ENCODE measurements around the gene PRKAR1B. TPM values are rescaled to one million over a fixed set of nuclear protein-coding genes. Genes with fewer than 3 reads are reported as not detected.

The PRKAR1B gene
- total RNA-seq, 4 donors from 2014 or later = 1.2 to 12.5 (median 3.6) TPM

GRCh38 chr7:608954-609353 lies 118.1 kb downstream of the PRKAR1B start:
- intact Hi-C loops (cut with DNase I; ENCODE audit: low total_unique reads) (loop anchor here (10.0 kb wide), 1 partner anchor 266 kb away; the partner anchor contains the start of gene GET4), in situ Hi-C loops (cut with MboI; ENCODE audit: low sequenced_read_pairs in 4 of 4) (no loop called here)
- Histone ChIP-seq H3K4me3 (no peak overlapping the region), H3K27me3 (no peaks in the 10 kb centered on the region), H3K27ac (peak overlapping the region in 1 of 4 donors; percentile 47), H3K4me1 (peaks cover 10 to 13% of the 10 kb centered on the region in 2 donors), H3K9me3 (no peaks in the 10 kb centered on the region), H3K36me3 (no peaks in the 10 kb centered on the region)
- TF ChIP-seq POLR2A (IDR thresholded peaks at IDR 0.05) (no peak), CTCF (IDR thresholded peaks at IDR 0.05 in 4 of 5, conservative IDR thresholded peaks at IDR 0.05 in 1 of 5) (no peak)
- DNase-seq (no peak), ATAC-seq (no peak)

DNA sequence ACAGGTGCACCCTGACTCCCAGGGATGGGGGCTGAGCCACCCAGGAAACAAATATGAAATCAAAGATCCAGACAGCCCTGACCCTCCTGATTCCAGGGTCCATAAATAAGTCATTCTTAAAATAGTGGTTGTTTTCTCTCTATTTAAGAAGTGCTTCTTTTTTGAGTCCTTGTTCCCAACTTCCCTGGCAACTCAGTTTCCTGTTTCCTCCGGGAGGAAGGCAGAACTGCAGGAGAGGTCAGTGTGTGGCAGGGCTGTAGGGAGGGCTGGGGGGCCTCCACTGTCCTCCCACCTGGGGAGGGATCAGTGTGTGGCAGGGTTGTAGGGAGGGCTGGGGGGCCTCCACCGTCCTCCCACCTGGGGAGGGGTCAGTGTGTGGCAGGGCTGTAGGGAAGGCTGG lies 118.7 kb downstream of the PRKAR1B start:
- ATAC-seq (no peak), DNase-seq (no peak)
- H3K27ac ChIP-seq = peak overlapping the region in 1 of 4 donors; percentile 47
- H3K4me3 ChIP-seq = no peak overlapping the region
- peaks cover 14 to 15% of the 10 kb centered on the region in 2 donors for H3K4me1 ChIP-seq
- no peaks in the 10 kb centered on the region for H3K27me3 ChIP-seq
- in situ Hi-C loops (cut with MboI; ENCODE audit: low sequenced_read_pairs in 4 of 4) (no loop called here), intact Hi-C loops (cut with DNase I; ENCODE audit: low total_unique reads) (loop anchor here (10.0 kb wide), 1 partner anchor 266 kb away; the partner anchor contains the start of gene GET4)
- H3K36me3 ChIP-seq = no peaks in the 10 kb centered on the region
- TF ChIP-seq POLR2A (IDR thresholded peaks at IDR 0.05) = no peak
- no peaks in the 10 kb centered on the region for H3K9me3 ChIP-seq

GRCh38 chr7:607938-608337 lies 119.1 kb downstream of the PRKAR1B start:
- no peak for ATAC-seq
- no peak for DNase-seq
- intact Hi-C loops (cut with DNase I; ENCODE audit: low total_unique reads) (loop anchor here (10.0 kb wide), 1 partner anchor 267 kb away; the partner anchor contains the start of gene GET4), in situ Hi-C loops (cut with MboI; ENCODE audit: low sequenced_read_pairs in 4 of 4) (no loop called here)
- Histone ChIP-seq H3K27me3 (no peaks in the 10 kb centered on the region), H3K36me3 (no peaks in the 10 kb centered on the region), H3K4me1 (peaks cover 14 to 15% of the 10 kb centered on the region in 2 donors), H3K9me3 (no peaks in the 10 kb centered on the region), H3K4me3 (no peak overlapping the region), H3K27ac (no peak overlapping the region)
- no peak for TF ChIP-seq POLR2A (IDR thresholded peaks at IDR 0.05)
- no peak for TF ChIP-seq CTCF (IDR thresholded peaks at IDR 0.05 in 4 of 5, conservative IDR thresholded peaks at IDR 0.05 in 1 of 5)

- peaks cover 21% of the 10 kb centered on the region in 2 donors for H3K4me1 ChIP-seq
- H3K27me3 ChIP-seq = no peaks in the 10 kb centered on the region
- H3K9me3 ChIP-seq = no peaks in the 10 kb centered on the region
- intact Hi-C loops (cut with DNase I; ENCODE audit: low total_unique reads) (loop anchor here (2.0 to 10.0 kb wide), 2 partner anchors 35 to 269 kb away; partner anchors contain the start of gene GET4), in situ Hi-C loops (cut with MboI; ENCODE audit: low sequenced_read_pairs in 4 of 4) (no loop called here)
- no peak for ATAC-seq
- no peak for DNase-seq
- peak overlapping the region; percentile 89 to 94 (median 90) for H3K27ac ChIP-seq
- no peak overlapping the region for H3K4me3 ChIP-seq
- no peaks in the 10 kb centered on the region for H3K36me3 ChIP-seq
- no peak for TF ChIP-seq POLR2A (IDR thresholded peaks at IDR 0.05)
- TF ChIP-seq CTCF (IDR thresholded peaks at IDR 0.05 in 4 of 5, conservative IDR thresholded peaks at IDR 0.05 in 1 of 5) = no peak
These were observed 121.2 kb downstream of the PRKAR1B start for GRCh38 chr7:605661-606450.

DNA sequence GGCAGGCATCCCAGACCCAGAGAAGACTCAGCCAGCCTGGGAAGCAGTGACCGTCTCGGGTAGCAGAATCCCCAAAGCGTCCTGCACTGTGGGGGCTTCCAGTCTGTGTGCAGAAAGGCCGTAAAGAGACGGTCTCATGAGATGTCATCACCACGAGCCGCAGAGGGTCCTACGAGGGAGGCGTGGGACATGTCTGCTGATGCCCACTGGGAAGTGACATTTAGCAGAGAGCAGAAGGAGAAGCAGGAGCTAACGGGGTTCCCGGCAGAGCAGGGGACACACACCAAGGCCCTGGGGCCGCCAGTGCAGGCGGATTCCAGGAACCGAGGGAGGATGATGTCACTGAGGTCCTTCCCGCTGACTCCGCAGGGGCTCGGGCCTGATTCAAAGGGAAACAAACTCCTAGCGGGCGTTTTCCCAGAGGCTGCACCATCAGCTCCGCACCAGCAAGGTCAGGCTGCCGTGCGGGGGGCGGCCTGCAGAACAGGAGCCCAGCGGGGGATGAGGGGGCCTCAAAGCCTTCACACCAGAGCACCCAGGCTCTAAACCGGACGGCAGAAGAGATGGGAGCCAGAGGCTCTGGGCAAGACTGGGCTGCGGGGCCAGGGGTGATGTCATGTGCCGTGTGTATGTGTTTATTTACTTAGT lies 122.1 kb downstream of the PRKAR1B start:
- DNase-seq = no peak
- ATAC-seq = peak in 1 of 2 donors; percentile 8
- intact Hi-C loops (cut with DNase I; ENCODE audit: low total_unique reads) (loop anchor here (1.0 to 10.0 kb wide), 6 partner anchors 34 to 273 kb away; partner anchors contain the start of genes GET4 and PDGFA), in situ Hi-C loops (cut with MboI; ENCODE audit: low sequenced_read_pairs in 4 of 4) (no loop called here)
- H3K4me3 ChIP-seq = peak overlapping the region; percentile 30 to 49 (median 38)
- TF ChIP-seq POLR2A (IDR thresholded peaks at IDR 0.05) = no peak
- TF ChIP-seq CTCF (IDR thresholded peaks at IDR 0.05 in 4 of 5, conservative IDR thresholded peaks at IDR 0.05 in 1 of 5) = no peak
- no peaks in the 10 kb centered on the region for H3K9me3 ChIP-seq
- no peaks in the 10 kb centered on the region for H3K36me3 ChIP-seq
- peaks cover 21% of the 10 kb centered on the region in 2 donors for H3K4me1 ChIP-seq
- peak overlapping the region; percentile 89 to 94 (median 90) for H3K27ac ChIP-seq
- no peaks in the 10 kb centered on the region for H3K27me3 ChIP-seq

Measured in gastrocnemius medialis (tissue), 4 donors.